ENCODE results near the gene WDR7. TPM values are rescaled to one million over a fixed set of nuclear protein-coding genes. Genes with fewer than 3 reads are reported as not detected.

WDR7 gene
- total and polyA plus RNA-seq, 2 of the 4 experiments (the other 2 are of a cell fraction) = 3.7 to 23.3 TPM

GRCh38 chr18:56672981-56673380 lies 21.8 kb downstream of the WDR7 start:
- no peak overlapping the region for H2AK5ac ChIP-seq (ENCODE audit: low read depth, low read length)
- no peak overlapping the region for H3K4ac ChIP-seq (ENCODE audit: low read depth, low read length)
- no peak overlapping the region for H2BK15ac ChIP-seq (ENCODE audit: low read depth, low read length)
- no peak overlapping the region for H3K23ac ChIP-seq (ENCODE audit: low read depth, low read length)
- H3K14ac ChIP-seq (replicated peaks; ENCODE audit: low read depth, low read length) = no peak overlapping the region
- dilution Hi-C loops (cut with HindIII; ENCODE audit: low sequenced_read_pairs, unreplicated experiment) = no loop called here
- no peak overlapping the region for H3K4me2 ChIP-seq (ENCODE audit: low read depth, low read length)
- H3K36me3 ChIP-seq (ENCODE audit: control insufficient read depth, insufficient read depth, low read length) = no peaks in the 10 kb centered on the region
- no peak overlapping the region for H4K8ac ChIP-seq (ENCODE audit: low read depth in 2 of 2, low read length in 2 of 2)
- DNase-seq = no peak
- H4K20me1 ChIP-seq (ENCODE audit: insufficient read depth, low read length) = no peaks in the 10 kb centered on the region
- WGBS, 2 experiments (ENCODE audit: extremely low coverage in 2 of 2, insufficient read length in 1 of 2) = no CpG with 5 or more reads among the region's 3 CpGs
- TF ChIP-seq MXI1 (IDR thresholded peaks at IDR 0.05; ENCODE audit: borderline replicate concordance, low read depth, low read length) = no peak
- no peak for TF ChIP-seq MAFK (IDR thresholded peaks at IDR 0.05; ENCODE audit: low read depth, low read length)
- no peak for TF ChIP-seq BHLHE40 (IDR thresholded peaks at IDR 0.05; ENCODE audit: low read depth, low read length)
- TF ChIP-seq, protein P1, sequence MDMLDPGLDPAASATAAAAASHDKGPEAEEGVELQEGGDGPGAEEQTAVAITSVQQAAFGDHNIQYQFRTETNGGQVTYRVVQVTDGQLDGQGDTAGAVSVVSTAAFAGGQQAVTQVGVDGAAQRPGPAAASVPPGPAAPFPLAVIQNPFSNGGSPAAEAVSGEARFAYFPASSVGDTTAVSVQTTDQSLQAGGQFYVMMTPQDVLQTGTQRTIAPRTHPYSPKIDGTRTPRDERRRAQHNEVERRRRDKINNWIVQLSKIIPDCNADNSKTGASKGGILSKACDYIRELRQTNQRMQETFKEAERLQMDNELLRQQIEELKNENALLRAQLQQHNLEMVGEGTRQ (IDR thresholded peaks at IDR 0.05; ENCODE audit: low read depth, low read length) = no peak
- TF ChIP-seq RAD21 (IDR thresholded peaks at IDR 0.05; ENCODE audit: low read length) = no peak
- no peak for TF ChIP-seq SMC3 (IDR thresholded peaks at IDR 0.05; ENCODE audit: low read depth, low read length)
- TF ChIP-seq MAZ (IDR thresholded peaks at IDR 0.05; ENCODE audit: borderline replicate concordance, low read depth, low read length) = no peak
- no peak for TF ChIP-seq RFX5 (IDR thresholded peaks at IDR 0.05; ENCODE audit: low read depth, low read length)
- TF ChIP-seq NFE2L2 (IDR thresholded peaks at IDR 0.05; ENCODE audit: low read depth, low read length) = no peak
- no peak overlapping the region for H3K4me3 ChIP-seq (ENCODE audit: insufficient read depth, low read depth, low read length)
- H3K27me3 ChIP-seq (ENCODE audit: control insufficient read depth, insufficient read depth, low read length) = no peaks in the 10 kb centered on the region
- H2AK9ac ChIP-seq (replicated peaks; ENCODE audit: low read depth, low read length, poor library complexity) = no peak overlapping the region
- H2BK5ac ChIP-seq (ENCODE audit: low read depth, low read length, poor library complexity, severe bottlenecking) = no peak overlapping the region
- H2BK120ac ChIP-seq (ENCODE audit: low read depth, low read length) = no peak overlapping the region
- H3K9me3 ChIP-seq (ENCODE audit: control insufficient read depth, insufficient read depth, low read length) = no peaks in the 10 kb centered on the region
- no peak overlapping the region for H3K56ac ChIP-seq (ENCODE audit: extremely low read depth, insufficient read depth, low read length)
- CTCF ChIA-PET = no interaction called here
- no TSS peak for BruUV-seq (replicated peaks)
- H2BK20ac ChIP-seq (ENCODE audit: low read depth, low read length) = no peak overlapping the region
- no peak overlapping the region for H3K27ac ChIP-seq (ENCODE audit: insufficient read depth, low read length)
- no peak overlapping the region for H2AFZ ChIP-seq (replicated peaks; ENCODE audit: low read length, poor library complexity)
- no peaks in the 10 kb centered on the region for H3K9me1 ChIP-seq (ENCODE audit: insufficient read depth, low read length)
- H3K9ac ChIP-seq (ENCODE audit: low read depth, low read length) = no peak overlapping the region
- in situ Hi-C loops (cut with MboI; ENCODE audit: low sequenced_read_pairs) = no loop called here
- no peak overlapping the region for H4K91ac ChIP-seq (ENCODE audit: insufficient read depth, low read depth, low read length)
- no peak for ATAC-seq (ENCODE audit: low read depth)
- POLR2A ChIA-PET (ENCODE audit: unreplicated experiment) = no interaction called here
- H3K4me1 ChIP-seq (ENCODE audit: control insufficient read depth, insufficient read depth, low read length) = no peaks in the 10 kb centered on the region
- no peak overlapping the region for H3K18ac ChIP-seq (ENCODE audit: low read depth, low read length)
- H4K5ac ChIP-seq (ENCODE audit: low read depth, low read length) = no peak overlapping the region
- intact Hi-C loops (cut with micrococcal nuclease) = no loop called here
- H3K79me1 ChIP-seq (ENCODE audit: low read depth in 1 of 2, low read length in 2 of 2) = peaks cover 4 to 20% of the 10 kb centered on the region in 2 experiments; a peak in 3 of 4 replicates
